Fibroblast of lung (primary cell): Measurements from ENCODE around the gene IL34.

Source experiments
- CTCF ChIP-seq, 2 donors: IDR thresholded peaks in 1 of 2; conservative IDR thresholded peaks in 1 of 2; 1 replicate in 1 of 2; 2 replicates in 1 of 2; pipeline ENCODE4 v1.5.1; 2011 to 2012; ENCODE audit warnings: low read length in 2 of 2, control low read depth in 1 of 2, inconsistent platforms in 1 of 2, low read depth in 1 of 2, mild to moderate bottlenecking in 1 of 2
- EZH2 ChIP-seq: IDR thresholded peaks from 2 replicates; pipeline ENCODE4 v1.5.1; 2012; ENCODE audit warnings: low read length, control low read depth, mild to moderate bottlenecking; ENCODE audit errors: missing control alignments

GRCh38 chr16:70685061-70685937 is 38.9 kb downstream of the IL34 start:
- no peak for TF ChIP-seq CTCF (conservative IDR thresholded peaks at IDR 0.05 in 1 of 2, IDR thresholded peaks at IDR 0.05 in 1 of 2; ENCODE audit: low read depth in 1 of 2, low read length in 2 of 2)
- TF ChIP-seq EZH2 = no peak
